ENCODE results near the gene RPTN. TPM values are rescaled to one million over a fixed set of nuclear protein-coding genes. Genes with fewer than 3 reads are reported as not detected.
A peak's percentile ranks its signal among the peaks of the same experiment; 100 is the strongest.

Gene RPTN
- total and polyA plus RNA-seq, 2 of the 4 experiments (the other 2 are of a cell fraction), result not detected

- H3K36me3 ChIP-seq (ENCODE audit: control insufficient read depth, insufficient read depth, low read length), result no peaks in the 10 kb centered on the region
- TF ChIP-seq ELK1 (IDR thresholded peaks at IDR 0.05; ENCODE audit: borderline replicate concordance, low read depth, low read length) (no peak), SMC3 (IDR thresholded peaks at IDR 0.05; ENCODE audit: low read depth, low read length) (no peak), RCOR1 (IDR thresholded peaks at IDR 0.05; ENCODE audit: insufficient replicate concordance, low read length) (no peak), USF2 (IDR thresholded peaks at IDR 0.05; ENCODE audit: low read depth, low read length) (no peak)
- no peak overlapping the region for H3K27ac ChIP-seq (ENCODE audit: insufficient read depth, low read length)
- H2AK5ac ChIP-seq (ENCODE audit: low read depth, low read length), result no peak overlapping the region
- peaks cover 21% of the 10 kb centered on the region for H3K9me3 ChIP-seq (ENCODE audit: control insufficient read depth, insufficient read depth, low read length)
- no TSS peak for BruUV-seq (replicated peaks)
- intact Hi-C loops (cut with micrococcal nuclease), result no loop called here
- ATAC-seq (ENCODE audit: low read depth), result no peak
- dilution Hi-C loops (cut with HindIII; ENCODE audit: low sequenced_read_pairs, unreplicated experiment), result no loop called here
- H3K18ac ChIP-seq (ENCODE audit: low read depth, low read length), result no peak overlapping the region
- no peak overlapping the region for H2BK5ac ChIP-seq (ENCODE audit: low read depth, low read length, poor library complexity, severe bottlenecking)
- no peak overlapping the region for H2AFZ ChIP-seq (replicated peaks; ENCODE audit: low read length, poor library complexity)
- H3K4me3 ChIP-seq (ENCODE audit: insufficient read depth, low read depth, low read length), result peak overlapping the region; percentile 19; the same call in 1 of the 2 replicates
- no peak overlapping the region for H3K56ac ChIP-seq (ENCODE audit: extremely low read depth, insufficient read depth, low read length)
- H3K79me1 ChIP-seq (ENCODE audit: low read depth in 1 of 2, low read length in 2 of 2), result no peaks in the 10 kb centered on the region
- H3K9ac ChIP-seq (ENCODE audit: low read depth, low read length), result no peak overlapping the region
- H3K23ac ChIP-seq (ENCODE audit: low read depth, low read length), result no peak overlapping the region
- H3K4me2 ChIP-seq (ENCODE audit: low read depth, low read length), result peak overlapping the region; percentile 62
- WGBS, 2 experiments (ENCODE audit: extremely low coverage in 2 of 2, insufficient read length in 1 of 2), result 10% methylated on average over 29 of the region's 31 CpGs; no CpG with 5 or more reads in 1 of the 2 experiments
- DNase-seq, result peak; percentile 6
- no peak overlapping the region for H2BK120ac ChIP-seq (ENCODE audit: low read depth, low read length)
- H4K91ac ChIP-seq (ENCODE audit: insufficient read depth, low read depth, low read length), result no peak overlapping the region
- in situ Hi-C loops (cut with MboI; ENCODE audit: low sequenced_read_pairs), result no loop called here
- no peaks in the 10 kb centered on the region for H3K9me1 ChIP-seq (ENCODE audit: insufficient read depth, low read length)
- H4K8ac ChIP-seq (ENCODE audit: low read depth in 2 of 2, low read length in 2 of 2), result no peak overlapping the region
- no peak overlapping the region for H4K5ac ChIP-seq (ENCODE audit: low read depth, low read length)
- H3K27me3 ChIP-seq (ENCODE audit: control insufficient read depth, insufficient read depth, low read length), result peaks cover 61% of the 10 kb centered on the region
- POLR2A ChIA-PET (ENCODE audit: unreplicated experiment), result no interaction called here
- no peak overlapping the region for H3K4ac ChIP-seq (ENCODE audit: low read depth, low read length)
- no peaks in the 10 kb centered on the region; the same call in 1 of the 2 replicates for H4K20me1 ChIP-seq (ENCODE audit: insufficient read depth, low read length)
- CTCF ChIA-PET, result interaction anchor here (1.2 kb wide), 1 partner anchor 22 kb away, joined by 3 read pairs; no protein-coding TSS in a partner anchor
- H3K14ac ChIP-seq (replicated peaks; ENCODE audit: low read depth, low read length), result no peak overlapping the region
- no peak overlapping the region for H2AK9ac ChIP-seq (replicated peaks; ENCODE audit: low read depth, low read length, poor library complexity)
- no peak overlapping the region for H2BK20ac ChIP-seq (ENCODE audit: low read depth, low read length)
- no peak overlapping the region for H2BK15ac ChIP-seq (ENCODE audit: low read depth, low read length)
- peaks cover 3% of the 10 kb centered on the region; the same call in 1 of the 2 replicates for H3K4me1 ChIP-seq (ENCODE audit: control insufficient read depth, insufficient read depth, low read length)
These were observed 49.6 kb downstream of the RPTN start for GRCh38 chr1:152109231-152109997.

Measured in IMR-90 (cell line).